HG03159 (cell line): ENCODE results near the gene DNAJC21.
"Not testable (repeated sequence)": the region's sequence is repeated elsewhere in the genome, so short reads cannot be mapped to it uniquely, and the experiment has no call there.

ENCODE experiments used
- ATAC-seq: cut with Tn5 transposase; IDR thresholded peaks from one replicate; pipeline ENCODE4 v1.9.1; 2021; ENCODE audit warnings: mild to moderate bottlenecking, moderate library complexity; ENCODE audit not compliant: unreplicated experiment

The DNAJC21 gene

GRCh38 chr5:34919077-34919476 is 10.3 kb upstream of the DNAJC21 start:
- ATAC-seq = no peak

GRCh38 chr5:34923256-34923655 is 6.1 kb upstream of the DNAJC21 start:
- ATAC-seq = not testable (repeated sequence)

- ATAC-seq = peak; percentile 43
Observed at GRCh38 chr5:34923694-34924461, 5.5 kb upstream of the DNAJC21 start.

GRCh38 chr5:34924462-34924765 is 4.9 kb upstream of the DNAJC21 start:
- no peak for ATAC-seq

GRCh38 chr5:34926318-34926888 is 3.0 kb upstream of the DNAJC21 start:
- no peak for ATAC-seq

- ATAC-seq = no peak
Observed at GRCh38 chr5:34927785-34928184, 1.6 kb upstream of the DNAJC21 start.

- no peak for ATAC-seq
Observed at GRCh38 chr5:34928267-34928666, 1.1 kb upstream of the DNAJC21 start.

- peak; percentile 75 for ATAC-seq
Observed at GRCh38 chr5:34929720-34930461, 532 bp downstream of the DNAJC21 start.

GRCh38 chr5:34930462-34930844 is 1.1 kb downstream of the DNAJC21 start:
- ATAC-seq = no peak

GRCh38 chr5:34930870-34931269 is 1.5 kb downstream of the DNAJC21 start:
- ATAC-seq = no peak

GRCh38 chr5:34932947-34933346 is 3.6 kb downstream of the DNAJC21 start:
- ATAC-seq = no peak

- ATAC-seq = no peak
Observed at GRCh38 chr5:34941936-34942335, 12.6 kb downstream of the DNAJC21 start.

- ATAC-seq = no peak
Observed at GRCh38 chr5:34944044-34944443, 14.7 kb downstream of the DNAJC21 start.

- no peak for ATAC-seq
Observed at GRCh38 chr5:34944460-34945047, 15.2 kb downstream of the DNAJC21 start.

GRCh38 chr5:34957321-34957720 is 28.0 kb downstream of the DNAJC21 start:
- no peak for ATAC-seq

GRCh38 chr5:34957857-34958690 is 28.7 kb downstream of the DNAJC21 start:
- ATAC-seq = no peak

- ATAC-seq = peak; percentile 91
Observed at GRCh38 chr5:34959323-34959722, 30.0 kb downstream of the DNAJC21 start.

- ATAC-seq = no peak
Observed at GRCh38 chr5:34967540-34967939, 38.2 kb downstream of the DNAJC21 start.

GRCh38 chr5:34968258-34968657 is 38.9 kb downstream of the DNAJC21 start:
- ATAC-seq = no peak

- no peak for ATAC-seq
Observed at GRCh38 chr5:34970552-34970951, 41.2 kb downstream of the DNAJC21 start.

- ATAC-seq = not testable (repeated sequence)
Observed at GRCh38 chr5:34971655-34972054, 42.3 kb downstream of the DNAJC21 start.
